RWPE1 (cell line): Measurements from ENCODE around the gene GFRA1.
"Not testable (repeated sequence)": the region's sequence is repeated elsewhere in the genome, so short reads cannot be mapped to it uniquely, and the experiment has no call there.

Experiments used
- CTCF ChIA-PET: fragments of 350-600 bp; sonication (Branson Sonifier 250); formaldehyde crosslinking; extraction: SDS; loops from one replicate; lab custom pipeline; 2021; lab: Yijun Ruan, JAX
- POLR2A ChIA-PET: fragments of 400-600 bp; formaldehyde crosslinking; extraction: SDS; loops from one replicate; lab custom pipeline; 2020; ENCODE audit warnings: antibody characterized with exemption; ENCODE audit not compliant: low non-redundant PET; lab: Yijun Ruan, JAX
- DNase-seq: peaks from one replicate; pipeline ENCODE4 v3.0.0; 2012; ENCODE audit warnings: low spot score
- H3K27ac ChIP-seq: fragments of 450-650 bp; 2 replicates; pipeline ENCODE4 v1.5.1; 2017
- CTCF ChIP-seq: fragments of 450-650 bp; conservative IDR thresholded peaks from 2 replicates; pipeline ENCODE4 v1.5.1; 2017; ENCODE audit warnings: low read depth, mild to moderate bottlenecking

GFRA1 gene

GRCh38 chr10:116039612-116040011 lies 233.4 kb downstream of the GFRA1 start:
- TF ChIP-seq CTCF = no peak
- no peak overlapping the region for H3K27ac ChIP-seq
- ChIA-PET CTCF (no interaction called here), POLR2A (no interaction called here)
- no peak for DNase-seq

GRCh38 chr10:116038259-116038658 lies 234.7 kb downstream of the GFRA1 start:
- ChIA-PET POLR2A (no interaction called here), CTCF (no interaction called here)
- no peak for DNase-seq
- H3K27ac ChIP-seq = no peak overlapping the region
- no peak for TF ChIP-seq CTCF

GRCh38 chr10:116035406-116035805 lies 237.6 kb downstream of the GFRA1 start:
- CTCF ChIA-PET, DNase-seq, POLR2A ChIA-PET, H3K27ac ChIP-seq: not testable (repeated sequence)

- H3K27ac ChIP-seq = no peak overlapping the region
- DNase-seq = no peak
- POLR2A ChIA-PET = no interaction called here
- CTCF ChIA-PET = no interaction called here
- TF ChIP-seq CTCF = no peak
Observed at GRCh38 chr10:116030576-116030975, 242.4 kb downstream of the GFRA1 start.

- ChIA-PET CTCF (no interaction called here), POLR2A (no interaction called here)
- no peak for TF ChIP-seq CTCF
- DNase-seq = no peak
- H3K27ac ChIP-seq = no peak overlapping the region
Observed at GRCh38 chr10:116029826-116030225, 243.2 kb downstream of the GFRA1 start.

GRCh38 chr10:116027355-116027754 lies 245.7 kb downstream of the GFRA1 start:
- POLR2A ChIA-PET = no interaction called here
- no peak overlapping the region for H3K27ac ChIP-seq
- no peak for DNase-seq
- no peak for TF ChIP-seq CTCF
- CTCF ChIA-PET = no interaction called here

- ChIA-PET POLR2A (no interaction called here), CTCF (no interaction called here)
- no peak for DNase-seq
- no peak for TF ChIP-seq CTCF
- H3K27ac ChIP-seq = no peak overlapping the region
Observed at GRCh38 chr10:116026725-116027124, 246.3 kb downstream of the GFRA1 start.
